CD14-positive monocyte (primary cell): ENCODE measurements around the gene PERM1. TPM values are rescaled to one million over a fixed set of nuclear protein-coding genes. Genes with fewer than 3 reads are reported as not detected.
A peak's percentile ranks its signal among the peaks of the same experiment; 100 is the strongest.

Experiments
- DNase-seq, 3 donors: peaks; one replicate each; pipeline ENCODE4 v3.0.0-alpha.2; 2011 to 2022
- H2AFZ ChIP-seq: 2 replicates; pipeline ENCODE4 v1.6.0; 2012; ENCODE audit warnings: mild to moderate bottlenecking, low read depth, low read length, inconsistent platforms; ENCODE audit not compliant: insufficient read depth, poor library complexity, severe bottlenecking
- H3K27ac ChIP-seq, 2 donors: 1 replicate in 1 of 2; 2 replicates in 1 of 2; pipeline ENCODE4 v1.5.1; 2012 to 2013; ENCODE audit warnings: low read length in 2 of 2, control low read depth in 1 of 2, inconsistent platforms in 1 of 2, low read depth in 1 of 2, mild to moderate bottlenecking in 1 of 2
- H3K27me3 ChIP-seq, 2 donors: one replicate each; pipeline versions ENCODE4 v1.6.0 to v1.6.1; 2011 to 2013; ENCODE audit warnings: low read length in 2 of 2; ENCODE audit not compliant: control insufficient read depth in 2 of 2, insufficient read depth in 2 of 2
- H3K36me3 ChIP-seq, 2 donors: replicated peaks in 1 of 2; 1 replicate in 1 of 2; 2 replicates in 1 of 2; pipeline versions ENCODE4 v1.5.1 to v1.6.1; 2012 to 2013; ENCODE audit warnings: low read length in 2 of 2, control low read depth in 1 of 2, inconsistent platforms in 1 of 2, mild to moderate bottlenecking in 1 of 2; ENCODE audit not compliant: insufficient read depth in 2 of 2, control insufficient read depth in 1 of 2
- H3K4me1 ChIP-seq, 2 donors: 1 replicate in 1 of 2; 2 replicates in 1 of 2; pipeline versions ENCODE4 v1.5.1 to v1.6.1; 2012 to 2013; ENCODE audit warnings: low read length in 2 of 2, control low read depth in 1 of 2, inconsistent platforms in 1 of 2, mild to moderate bottlenecking in 1 of 2, moderate library complexity in 1 of 2; ENCODE audit not compliant: insufficient read depth in 2 of 2, control insufficient read depth in 1 of 2
- H3K4me2 ChIP-seq: replicated peaks from 2 replicates; pipeline ENCODE3; 2012; ENCODE audit warnings: low read length, moderate library complexity, mild to moderate bottlenecking; ENCODE audit not compliant: poor library complexity, severe bottlenecking; ENCODE audit errors: extremely low read depth
- H3K4me3 ChIP-seq, 3 experiments: fragments of 200-600 bp in 1 of 3; sonication (generic) in 1 of 3; replicated peaks in 1 of 3; 1 replicate in 2 of 3; 2 replicates in 1 of 3; pipeline ENCODE4 v1.5.1; 2011 to 2013; ENCODE audit warnings: low read length in 3 of 3, mild to moderate bottlenecking in 3 of 3, control low read depth in 2 of 3, low read depth in 2 of 3, inconsistent platforms in 1 of 3, moderate library complexity in 1 of 3
- H3K79me2 ChIP-seq: 2 replicates; pipeline ENCODE4 v1.6.0; 2012; ENCODE audit warnings: mild to moderate bottlenecking, control low read depth, inconsistent platforms, low read length, moderate library complexity; ENCODE audit not compliant: insufficient read depth
- H3K9ac ChIP-seq: 2 replicates; pipeline ENCODE4 v1.6.0; 2017; ENCODE audit warnings: low read length, mild to moderate bottlenecking; ENCODE audit not compliant: insufficient read depth, poor library complexity, severe bottlenecking
- H3K9me3 ChIP-seq, 2 donors: replicated peaks in 1 of 2; 1 replicate in 1 of 2; 2 replicates in 1 of 2; pipeline versions ENCODE4 v1.5.1 to v1.6.1; 2012 to 2013; ENCODE audit warnings: low read length in 2 of 2, control low read depth in 1 of 2; ENCODE audit not compliant: control insufficient read depth in 1 of 2, insufficient read depth in 1 of 2
- H4K20me1 ChIP-seq: 2 replicates; pipeline ENCODE4 v1.6.0; 2012; ENCODE audit warnings: mild to moderate bottlenecking, low read length, control low read depth, moderate library complexity; ENCODE audit not compliant: insufficient read depth
- H3K27ac Mint-ChIP-seq, 7 donors: one replicate each; pipeline ENCODE4 v1.8.0; 2020; ENCODE audit warnings: mild to moderate bottlenecking in 7 of 7, mixed read lengths in 7 of 7, moderate library complexity in 6 of 7, inconsistent platforms in 2 of 7
- H3K27me3 Mint-ChIP-seq, 3 donors: one replicate each; pipeline ENCODE4 v1.8.0; 2021 to 2022; ENCODE audit warnings: low read depth in 3 of 3, mild to moderate bottlenecking in 3 of 3, mixed read lengths in 3 of 3, moderate library complexity in 3 of 3, inconsistent platforms in 1 of 3
- H3K36me3 Mint-ChIP-seq, 2 donors: one replicate each; pipeline ENCODE4 v1.8.0; 2020; ENCODE audit warnings: mixed read lengths in 2 of 2, inconsistent platforms in 1 of 2, mild to moderate bottlenecking in 1 of 2
- H3K4me1 Mint-ChIP-seq: one replicate; pipeline ENCODE4 v1.8.0; 2020; ENCODE audit warnings: mild to moderate bottlenecking, mixed read lengths
- H3K4me3 Mint-ChIP-seq, 2 donors: one replicate each; pipeline ENCODE4 v1.8.0; 2020; ENCODE audit warnings: mild to moderate bottlenecking in 2 of 2, mixed read lengths in 2 of 2, moderate library complexity in 1 of 2
- H3K9me3 Mint-ChIP-seq, 7 donors: one replicate each; pipeline ENCODE4 v1.8.0; 2020 to 2022; ENCODE audit warnings: mixed read lengths in 7 of 7, mild to moderate bottlenecking in 6 of 7, moderate library complexity in 6 of 7, inconsistent platforms in 2 of 7
- CTCF ChIP-seq: fragments of 200-600 bp; IDR thresholded peaks from one replicate; pipeline ENCODE4 v1.8.0; 2022; ENCODE audit warnings: antibody characterized with exemption, mild to moderate bottlenecking
- WGBS: methylation state at CpG from one replicate; pipeline ENCODE4 v1.1.5; 2013; ENCODE audit warnings: missing lambda C conversion rate; ENCODE audit not compliant: insufficient coverage; 5-methylcytosine and 5-hydroxymethylcytosine counted together
- intact Hi-C, 2 donors: fragments of 100-400 bp; cut with micrococcal nuclease; formaldehyde crosslinking; loops; one replicate each; pipeline versions ENCODE4 v1.15.0 to v1.15.1; 2023
- polyA plus RNA-seq, 3 donors: library from polyadenylated mRNA; depleted of rRNA in 1 of 3; unstranded in 2 of 3; stranded (reverse) in 1 of 3; fragments of 300-500 nt in 2 of 3; fragments of >200 nt in 1 of 3; fragmentation: Illumina TruSeq in 2 of 3; gene quantifications; 1 replicate in 2 of 3; 2 replicates in 1 of 3; pipeline ENCODE4 v1.2.3, GENCODE V29; 2012 to 2021

The PERM1 gene
- polyA plus RNA-seq, 3 donors = not detected

GRCh38 chr1:1003618-1004419, 21.9 kb upstream of the PERM1 start:
- H2AFZ ChIP-seq = no peak overlapping the region
- intact Hi-C loops = no loop called here
- Mint-ChIP-seq H3K27me3 (peaks cover 52 to 87% (median 68%) of the 10 kb centered on the region in 3 donors), H3K4me1 (peaks cover 16% of the 10 kb centered on the region), H3K9me3 (peaks cover 2 to 20% (median 6%) of the 10 kb centered on the region in 7 donors), H3K36me3 (peaks cover 0 to 4% of the 10 kb centered on the region in 2 donors), H3K27ac (peak overlapping the region in 1 of 7 donors; percentile 81), H3K4me3 (peak overlapping the region in 1 of 2 donors; percentile 75)
- H3K9ac ChIP-seq = no peak overlapping the region
- H3K27ac ChIP-seq = no peak overlapping the region
- no peaks in the 10 kb centered on the region for H3K79me2 ChIP-seq
- WGBS = 78% methylated on average over 6 of the region's 22 CpGs
- no peak overlapping the region for H3K4me3 ChIP-seq
- peaks cover 0 to 5% of the 10 kb centered on the region in 2 donors for H3K9me3 ChIP-seq
- no peak for TF ChIP-seq CTCF
- no peaks in the 10 kb centered on the region for H4K20me1 ChIP-seq
- H3K27me3 ChIP-seq = peaks cover 18 to 57% of the 10 kb centered on the region in 2 donors
- no peaks in the 10 kb centered on the region for H3K36me3 ChIP-seq
- peaks cover 11 to 32% of the 10 kb centered on the region in 2 donors for H3K4me1 ChIP-seq
- no peak for DNase-seq
- H3K4me2 ChIP-seq = no peak overlapping the region

GRCh38 chr1:1001057-1001783, 19.3 kb upstream of the PERM1 start:
- Histone ChIP-seq H3K27me3 (peaks cover 34 to 76% of the 10 kb centered on the region in 2 donors), H2AFZ (peak overlapping the region; percentile 65), H3K4me3 (peak overlapping the region in 1 of 3 experiments; percentile 54), H3K36me3 (no peaks in the 10 kb centered on the region), H3K79me2 (no peaks in the 10 kb centered on the region), H3K9ac (peak overlapping the region; percentile 37), H3K9me3 (peaks cover 0 to 21% of the 10 kb centered on the region in 2 donors), H3K27ac (no peak overlapping the region), H3K4me2 (peak overlapping the region; percentile 62), H3K4me1 (peaks cover 11 to 33% of the 10 kb centered on the region in 2 donors), H4K20me1 (peaks cover 12% of the 10 kb centered on the region)
- Mint-ChIP-seq H3K36me3 (peaks cover 0 to 4% of the 10 kb centered on the region in 2 donors), H3K4me3 (peak overlapping the region; percentile 53 to 89), H3K4me1 (peaks cover 19% of the 10 kb centered on the region), H3K27me3 (peaks cover 63 to 91% (median 70%) of the 10 kb centered on the region in 3 donors), H3K9me3 (peaks cover 2 to 29% (median 5%) of the 10 kb centered on the region in 7 donors), H3K27ac (peak overlapping the region in 6 of 7 donors; percentile 73 to 93 (median 81))
- no peak for DNase-seq
- no peak for TF ChIP-seq CTCF
- WGBS = 2% methylated on average over 53 of the region's 58 CpGs
- intact Hi-C loops = no loop called here
